A549 treated with ZK216348 at 1 μM for 4 hours (cell line): ENCODE data around the gene ZFYVE27. TPM values are rescaled to one million over a fixed set of nuclear protein-coding genes. Genes with fewer than 3 reads are reported as not detected.

Source experiments
- total RNA-seq: library from RNA; stranded (reverse); fragments of 200-300 nt; extraction: Qiagen RNA extraction; gene quantifications from 5 replicates; pipeline ENCODE4 v1.2.3, GENCODE V29; 2022; ENCODE audit warnings: low read depth

The ZFYVE27 gene
- 14.8 to 26.9 TPM (median 24.1 TPM) in 5 replicates for total RNA-seq

GRCh38 chr10:97736902-97737769, at the start of gene ZFYVE27:
ZFYVE27 (plus strand) TSS chr10:97737128; CDS start chr10:97738478, 1,350 bp downstream.

GRCh38 chr10:97713339-97713825, 23.5 kb upstream of the ZFYVE27 start, which contains the start of gene MARVELD1:
MARVELD1 (plus strand) TSS chr10:97713730; CDS start chr10:97713877, 147 bp downstream.

GRCh38 chr10:97771913-97772823, 35.2 kb downstream of the ZFYVE27 start, which contains the start of gene SFRP5:
SFRP5 (minus strand) TSS chr10:97771999; CDS start chr10:97771833, 166 bp downstream.

Other genes with a start within 250 kb of the ZFYVE27 start
- 28.6 to 52.2 TPM (median 49.2 TPM) in 5 replicates for gene MMS19, start 238.7 kb upstream of the ZFYVE27 start, total RNA-seq
- gene UBTD1, start 238.2 kb upstream of the ZFYVE27 start, total RNA-seq: 11.2 to 21.6 TPM (median 19.1 TPM) in 5 replicates
- 3.9 to 6.4 TPM (median 5.4 TPM) in 5 replicates for gene ANKRD2, start 164.3 kb upstream of the ZFYVE27 start, total RNA-seq
- 0.78 to 1.7 TPM (median 1.2 TPM) in 5 replicates for gene HOGA1, start 152.7 kb upstream of the ZFYVE27 start, total RNA-seq
- gene C10orf62, start 147.4 kb upstream of the ZFYVE27 start, total RNA-seq: 0.15 TPM in 1 of 5 replicates, not detected in the others
- gene MORN4, start 103.6 kb upstream of the ZFYVE27 start, total RNA-seq: 6.8 to 9.0 TPM (median 8.4 TPM) in 5 replicates
- 21.4 to 28.1 TPM (median 25.5 TPM) in 5 replicates for gene PI4K2A, start 96.5 kb upstream of the ZFYVE27 start, total RNA-seq
- 76.5 to 114 TPM (median 96.9 TPM) in 5 replicates for gene AVPI1, start 49.9 kb upstream of the ZFYVE27 start, total RNA-seq
- gene MARVELD1, start 23.4 kb upstream of the ZFYVE27 start, total RNA-seq: 34.0 to 55.5 TPM (median 49.0 TPM) in 5 replicates
- gene SFRP5, start 34.9 kb downstream of the ZFYVE27 start, total RNA-seq: 1.5 to 2.4 TPM (median 1.9 TPM) in 5 replicates
- gene GOLGA7B, start 112.7 kb downstream of the ZFYVE27 start, total RNA-seq: 2.9 to 4.5 TPM (median 4.0 TPM) in 5 replicates